Nucleus accumbens (tissue), 56 donors: ENCODE measurements around the gene TNRC18.

Experiments
- DNase-seq, 56 donors: peaks; one replicate each; lab custom pipeline; 2025; lab: John Stamatoyannopoulos, UW

Gene TNRC18

GRCh38 chr7:5414916-5415315 lies 8.7 kb downstream of the TNRC18 start:
- no peak for DNase-seq

- DNase-seq, result no peak
Measured at GRCh38 chr7:5413449-5413786, 10.2 kb downstream of the TNRC18 start.

- no peak for DNase-seq
Measured at GRCh38 chr7:5408777-5409176, 14.9 kb downstream of the TNRC18 start.

- DNase-seq, result no peak
Measured at GRCh38 chr7:5406957-5407945, 16.4 kb downstream of the TNRC18 start.

- no peak for DNase-seq
Measured at GRCh38 chr7:5404421-5404826, 19.2 kb downstream of the TNRC18 start.

GRCh38 chr7:5403442-5403841 lies 20.2 kb downstream of the TNRC18 start:
- DNase-seq, result no peak

- no peak for DNase-seq
Measured at GRCh38 chr7:5397736-5398135, 25.9 kb downstream of the TNRC18 start.

GRCh38 chr7:5396999-5397663 lies 26.5 kb downstream of the TNRC18 start:
- DNase-seq, result peak in 30 of 56 donors; percentile 6 to 70 (median 30)

- DNase-seq, result peak in 6 of 56 donors; percentile 11 to 44 (median 14)
Measured at GRCh38 chr7:5396542-5396941, 27.1 kb downstream of the TNRC18 start.

GRCh38 chr7:5395246-5395645 lies 28.4 kb downstream of the TNRC18 start:
- DNase-seq, result no peak

GRCh38 chr7:5394264-5395105 lies 29.1 kb downstream of the TNRC18 start:
- no peak for DNase-seq

- DNase-seq, result no peak
Measured at GRCh38 chr7:5393748-5394147, 29.9 kb downstream of the TNRC18 start.

GRCh38 chr7:5393328-5393727 lies 30.3 kb downstream of the TNRC18 start:
- no peak for DNase-seq

GRCh38 chr7:5390918-5391317 lies 32.7 kb downstream of the TNRC18 start:
- no peak for DNase-seq

- no peak for DNase-seq
Measured at GRCh38 chr7:5388905-5389433, 34.7 kb downstream of the TNRC18 start.

GRCh38 chr7:5388273-5388901 lies 35.2 kb downstream of the TNRC18 start:
- DNase-seq, result no peak

GRCh38 chr7:5387711-5388245 lies 35.9 kb downstream of the TNRC18 start:
- no peak for DNase-seq

- no peak for DNase-seq
Measured at GRCh38 chr7:5384618-5385017, 39.0 kb downstream of the TNRC18 start.

- DNase-seq, result no peak
Measured at GRCh38 chr7:5383314-5384098, 40.1 kb downstream of the TNRC18 start.
